Frontal cortex (tissue), 4 donors: ENCODE data around the gene ROPN1. TPM values are rescaled to one million over a fixed set of nuclear protein-coding genes. Genes with fewer than 3 reads are reported as not detected.

Source experiments
- DNase-seq, 2 donors: peaks; one replicate each; pipeline ENCODE4 v3.0.0; 2012; ENCODE audit warnings: low spot score in 2 of 2
- FAIRE-seq: peaks from 2 replicates; lab custom pipeline; 2012; peaks lifted over from hg19 to GRCh38; lab: Jason Lieb, UNC
- total RNA-seq: library from RNA; depleted of rRNA; stranded (reverse); fragments of >200 nt; gene quantifications from one replicate; pipeline ENCODE4 v1.2.3, GENCODE V29; 2014
- donor health status: control.
- donor health status: control.
- donor health status: control.

The ROPN1 gene
- total RNA-seq, 1 donor from 2014 or later, result not detected

DNA sequence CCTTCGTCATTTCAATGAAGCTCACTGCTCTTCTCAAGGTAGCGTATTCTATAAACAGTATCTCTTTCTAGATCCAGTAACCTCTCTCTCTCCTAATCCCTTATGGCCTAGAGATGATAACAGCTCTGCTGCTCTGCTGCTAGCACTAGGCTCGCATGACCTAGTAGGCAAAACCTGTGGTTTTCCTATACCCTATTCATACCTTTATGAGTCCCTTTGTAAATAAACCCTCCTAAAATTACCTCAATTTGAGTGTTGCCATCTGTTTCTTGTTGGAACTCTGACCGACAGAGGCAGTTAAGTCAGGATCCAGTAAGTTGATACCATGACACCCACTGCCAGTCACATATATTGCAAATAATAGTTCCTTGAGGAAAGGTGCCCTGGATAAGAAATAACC is 38.2 kb downstream of the ROPN1 start:
- no peak for FAIRE-seq

DNA sequence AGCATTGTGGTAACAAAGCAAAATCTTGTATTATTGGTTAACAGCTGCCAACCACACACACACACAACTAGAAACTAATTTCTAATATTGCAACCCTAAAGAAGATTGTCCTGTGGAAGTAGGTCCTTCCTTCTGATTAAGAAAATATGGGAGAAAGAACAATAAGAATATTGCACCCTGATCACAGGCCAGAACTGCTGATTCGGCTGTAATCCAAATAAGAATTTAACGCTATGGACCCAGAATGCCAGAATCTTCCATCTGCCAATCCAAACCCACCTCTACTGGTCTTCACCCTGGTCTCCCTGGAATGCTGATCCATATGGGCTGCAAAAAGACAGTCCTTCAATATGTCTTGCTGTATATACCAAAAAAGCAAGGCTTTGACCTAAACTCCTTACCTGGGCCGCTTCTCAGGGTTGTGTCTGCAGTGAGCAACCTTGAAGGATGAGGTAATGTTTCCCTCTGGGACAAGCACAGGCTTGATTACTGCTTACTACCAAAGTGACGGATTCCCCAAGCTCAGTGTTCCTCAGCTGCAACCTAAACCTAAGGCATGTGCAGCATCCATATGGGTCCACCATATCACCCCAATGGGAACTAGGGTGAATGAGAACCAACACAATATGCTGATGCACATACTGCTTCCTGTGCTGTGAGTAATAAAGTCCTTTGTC is 38.9 kb downstream of the ROPN1 start:
- DNase-seq (no peak), FAIRE-seq (no peak)

More for the DNA sequence above, 38.2 kb downstream of the ROPN1 start:
- DNase-seq, result no peak

DNA sequence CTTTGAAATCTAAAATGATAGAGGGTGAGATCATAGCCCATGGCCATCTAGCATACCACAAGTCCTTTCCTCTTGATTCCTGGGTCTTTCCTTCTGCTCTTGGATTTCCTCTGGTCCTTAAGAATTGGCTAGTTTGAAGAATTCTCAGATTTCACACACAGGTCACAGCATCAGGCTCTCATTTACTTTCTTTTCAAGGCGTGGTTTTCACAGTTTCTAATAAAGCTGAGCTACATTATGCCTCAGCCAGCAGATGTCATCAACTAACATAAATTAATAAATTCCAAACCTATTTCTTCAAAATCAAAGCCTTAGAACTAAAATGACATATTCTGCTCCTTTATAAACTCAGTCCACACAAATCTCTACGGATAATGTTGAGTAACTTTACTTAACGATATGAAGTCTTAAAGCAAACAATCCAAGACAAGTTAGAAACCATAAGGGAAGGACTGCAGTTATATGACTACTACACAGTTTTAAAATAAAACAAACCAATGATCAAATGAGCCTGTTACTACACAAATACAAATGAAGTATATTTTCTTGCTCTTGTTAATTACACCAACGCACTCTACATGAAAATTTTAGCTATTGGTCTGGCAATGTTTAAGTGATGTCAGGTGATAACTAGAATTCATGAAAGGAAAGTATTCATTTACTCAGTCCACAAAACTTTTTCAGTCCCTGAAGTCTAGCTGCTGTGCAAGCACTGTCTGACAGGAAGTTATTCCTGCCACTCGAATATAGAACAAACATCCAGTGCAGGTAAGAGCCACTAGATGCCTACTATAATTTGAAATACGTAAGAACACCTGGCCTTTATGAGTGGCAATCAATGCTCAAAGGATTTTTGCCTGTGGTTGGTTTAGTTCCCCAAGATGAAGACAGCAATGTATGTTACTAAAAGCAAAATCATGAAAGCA is 40.1 kb downstream of the ROPN1 start:
- FAIRE-seq (no peak), DNase-seq (no peak)

DNA sequence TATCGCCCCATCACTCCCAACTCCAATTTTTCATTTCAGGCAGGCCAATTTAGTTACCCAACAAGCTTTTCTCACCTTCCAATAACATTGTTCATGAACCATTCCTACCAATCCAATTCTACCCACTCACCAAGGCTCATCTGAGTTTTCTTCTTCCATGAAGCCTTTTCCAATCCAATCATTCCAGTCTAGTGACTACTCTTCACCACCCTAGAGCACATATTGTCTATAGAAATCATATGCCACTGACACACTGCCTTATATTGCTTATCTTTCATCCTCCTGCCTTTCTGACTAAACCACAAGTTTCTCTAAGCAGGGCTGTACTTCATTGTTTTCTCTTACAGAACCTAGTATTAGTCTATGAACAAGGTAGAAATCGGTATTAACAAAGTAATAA is 42.3 kb downstream of the ROPN1 start:
- DNase-seq, result no peak
- no peak for FAIRE-seq

DNA sequence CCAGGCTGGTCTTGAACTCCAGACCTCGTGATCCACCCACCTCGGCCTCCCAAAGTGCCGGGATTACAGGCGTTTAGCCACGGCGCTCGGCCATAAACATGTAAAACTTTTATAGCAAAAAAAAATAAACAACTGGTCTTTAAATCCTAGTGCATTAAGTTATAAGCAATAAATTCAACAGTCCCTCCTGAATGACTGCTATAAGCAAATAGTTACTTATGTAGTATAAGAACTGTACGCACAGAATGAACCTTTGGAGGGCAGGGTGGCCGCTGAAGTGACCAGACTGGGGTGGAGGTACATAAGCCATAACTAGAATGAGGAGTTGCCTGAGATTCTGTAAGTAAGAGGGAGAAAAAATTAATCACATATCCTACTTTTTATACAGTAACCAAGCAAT is 43.5 kb downstream of the ROPN1 start:
- no peak for FAIRE-seq
- DNase-seq, result no peak

DNA sequence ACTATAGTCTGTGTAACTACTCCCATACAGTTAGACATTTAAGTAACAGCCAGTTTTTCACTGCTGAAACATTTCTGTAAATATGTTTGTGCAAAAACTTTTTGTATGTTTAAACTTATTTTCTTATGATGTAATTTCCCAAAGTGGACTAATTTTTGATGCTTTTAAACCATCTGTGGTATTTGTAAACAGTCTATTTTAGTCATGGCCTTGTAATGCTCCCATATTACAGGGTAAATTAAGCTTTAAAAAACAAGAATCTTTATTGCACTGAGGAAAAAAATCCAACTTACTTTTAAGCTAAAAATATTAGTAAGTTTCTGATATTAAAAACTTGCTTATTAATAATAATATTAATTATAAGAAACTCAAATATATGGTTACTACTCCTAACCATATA is 44.4 kb downstream of the ROPN1 start:
- DNase-seq (no peak), FAIRE-seq (peak; percentile 31)

DNA sequence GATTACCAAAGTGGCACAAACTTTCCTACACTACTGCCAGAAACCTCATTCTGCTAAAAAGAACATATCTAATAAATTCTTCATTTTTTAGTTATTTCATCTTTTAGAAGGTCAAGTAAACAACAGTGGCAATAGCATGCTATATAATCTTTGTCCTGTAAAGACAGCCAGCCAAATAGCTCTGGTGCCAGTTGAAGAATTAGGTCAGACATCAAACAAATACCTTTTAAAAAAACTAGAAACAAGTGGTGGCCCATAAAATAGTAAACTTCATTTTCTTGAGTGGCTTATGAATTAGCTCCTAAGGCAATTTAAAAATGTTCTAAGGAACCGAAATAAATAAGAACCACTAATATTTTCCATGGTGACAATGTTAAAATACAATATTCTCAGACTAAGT is 50.4 kb downstream of the ROPN1 start:
- no peak for FAIRE-seq
- DNase-seq, result no peak

DNA sequence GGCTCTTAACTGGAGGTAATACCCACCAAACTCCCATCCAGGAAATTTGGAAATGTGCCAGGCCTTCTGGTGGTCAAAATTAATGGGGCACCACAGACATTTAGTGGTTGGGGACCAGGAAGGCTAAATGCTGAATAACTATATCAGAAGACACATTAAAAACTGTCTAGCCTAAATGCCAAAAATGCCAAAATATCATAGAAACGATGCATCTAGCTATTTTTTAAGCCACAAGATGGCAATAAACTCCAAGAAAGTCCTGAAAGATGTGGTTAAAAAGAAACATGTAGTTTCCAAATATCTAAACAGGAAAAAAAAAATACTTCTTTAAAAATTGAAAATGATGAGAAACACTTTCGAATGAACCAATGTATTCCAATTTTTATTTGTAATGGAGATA is 50.8 kb downstream of the ROPN1 start:
- DNase-seq (no peak), FAIRE-seq (peak; percentile 28)

DNA sequence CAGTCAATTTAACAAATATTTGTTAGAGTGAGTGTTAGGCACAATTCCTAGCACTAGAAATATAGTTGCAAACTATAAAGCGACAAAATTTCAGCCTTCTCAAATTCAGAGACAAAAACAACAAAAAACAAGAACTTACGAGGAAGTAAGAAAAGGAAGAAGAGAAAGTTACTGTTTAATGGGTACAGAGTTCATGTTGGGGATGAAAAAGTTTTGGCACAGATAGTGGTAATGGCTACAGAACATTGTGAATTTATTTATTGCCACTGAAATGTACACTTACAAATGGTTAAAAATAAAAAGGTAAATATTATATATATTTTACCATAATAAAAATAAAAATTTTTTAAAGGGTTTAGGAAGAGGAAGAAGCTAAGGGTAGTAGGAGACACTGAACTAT is 52.2 kb downstream of the ROPN1 start:
- FAIRE-seq (no peak), DNase-seq (no peak)

DNA sequence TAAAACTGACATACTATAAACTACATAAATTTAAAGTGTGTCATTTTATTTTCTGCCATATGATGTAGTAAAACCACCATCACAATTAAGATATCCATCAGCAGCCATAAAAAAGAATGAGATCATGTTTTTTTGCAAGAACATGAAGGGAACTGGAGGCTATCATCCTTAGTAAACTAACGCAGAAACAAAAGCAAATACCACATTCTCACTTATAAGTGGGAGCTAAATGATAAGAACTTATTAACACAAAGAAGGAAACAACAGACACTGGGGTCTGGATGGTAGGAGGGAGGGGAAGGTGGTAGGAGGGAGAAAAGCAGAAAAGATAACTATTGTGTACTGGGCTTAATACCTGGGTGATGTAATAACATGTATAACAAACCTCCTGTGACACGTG is 55.5 kb downstream of the ROPN1 start:
- FAIRE-seq (no peak), DNase-seq (no peak)

DNA sequence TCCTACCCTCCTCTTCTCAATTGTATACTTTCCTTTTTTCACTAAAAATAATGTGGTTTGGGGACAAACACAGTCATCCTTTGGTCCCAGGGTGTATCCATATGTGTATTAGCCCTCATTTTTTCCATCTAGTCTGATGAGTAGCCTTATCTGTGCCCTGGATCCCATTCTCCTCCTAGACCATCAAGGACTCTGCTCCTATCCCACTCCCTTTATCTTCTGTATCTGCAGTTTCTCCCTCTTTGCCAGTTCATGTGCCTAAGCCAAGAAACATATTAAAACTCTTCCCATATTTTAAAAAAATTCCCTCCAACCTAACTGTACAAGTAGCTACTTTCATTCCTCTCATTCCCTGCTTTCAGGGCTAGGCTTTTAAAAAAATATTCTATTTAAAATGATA is 56.1 kb downstream of the ROPN1 start:
- no peak for DNase-seq
- FAIRE-seq, result no peak

DNA sequence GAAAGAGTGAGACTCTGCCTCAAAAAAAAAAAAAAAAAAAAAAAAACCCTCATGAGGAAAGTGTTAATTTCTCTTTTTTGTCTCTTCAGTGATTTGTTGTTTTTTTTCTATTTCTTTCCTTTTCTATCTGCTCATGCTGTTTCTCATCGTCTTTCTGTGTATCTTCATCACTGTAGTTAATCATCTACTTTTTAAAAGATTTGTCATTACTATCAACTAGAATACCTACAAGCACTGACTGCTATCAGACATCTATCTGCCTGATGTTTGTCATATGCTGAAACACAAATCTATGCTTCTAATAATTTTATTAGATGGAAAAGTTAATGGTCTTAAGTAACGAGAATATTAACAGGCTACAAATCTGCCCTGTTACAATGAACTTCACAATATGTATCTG is 57.7 kb downstream of the ROPN1 start:
- FAIRE-seq, result no peak
- DNase-seq, result no peak

DNA sequence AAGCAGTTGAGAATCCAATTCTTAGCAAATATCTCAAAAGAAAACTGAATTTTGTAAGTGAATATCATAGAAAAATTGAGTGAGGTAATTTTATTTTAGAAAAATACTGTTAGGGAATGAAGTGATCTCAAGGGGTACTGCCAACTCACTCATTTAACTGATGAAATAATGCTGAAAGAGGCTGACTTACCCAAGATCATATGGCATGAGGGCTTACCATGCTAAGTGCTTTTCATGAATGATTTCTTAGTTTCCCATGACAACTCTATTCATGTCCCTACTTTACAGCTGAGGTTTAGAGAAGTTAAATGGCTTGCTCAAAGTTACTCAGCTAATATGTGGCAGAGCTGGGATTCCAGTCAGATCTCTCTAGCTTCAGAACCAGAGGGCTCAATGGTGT is 61.5 kb downstream of the ROPN1 start:
- FAIRE-seq (no peak), DNase-seq (no peak)

DNA sequence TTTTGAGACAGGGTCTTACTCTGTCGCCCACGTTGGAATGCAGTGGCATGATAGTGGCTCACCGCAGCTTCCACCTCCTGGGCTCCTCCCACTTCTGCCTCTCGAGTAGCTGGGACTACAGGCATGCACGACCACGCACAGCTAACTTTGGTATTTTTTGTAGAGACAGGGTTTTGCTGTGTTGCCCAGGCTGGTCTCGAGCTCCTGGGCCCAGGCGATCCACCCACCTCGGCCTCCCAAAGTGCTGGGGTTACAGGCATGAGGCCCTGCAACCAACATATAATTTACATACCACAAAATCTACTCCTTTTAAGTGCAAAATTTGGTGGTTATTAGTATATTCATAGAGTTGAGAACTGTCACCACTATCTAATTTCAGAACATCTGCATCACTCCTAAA is 62.6 kb downstream of the ROPN1 start:
- DNase-seq, result no peak
- FAIRE-seq, result no peak

DNA sequence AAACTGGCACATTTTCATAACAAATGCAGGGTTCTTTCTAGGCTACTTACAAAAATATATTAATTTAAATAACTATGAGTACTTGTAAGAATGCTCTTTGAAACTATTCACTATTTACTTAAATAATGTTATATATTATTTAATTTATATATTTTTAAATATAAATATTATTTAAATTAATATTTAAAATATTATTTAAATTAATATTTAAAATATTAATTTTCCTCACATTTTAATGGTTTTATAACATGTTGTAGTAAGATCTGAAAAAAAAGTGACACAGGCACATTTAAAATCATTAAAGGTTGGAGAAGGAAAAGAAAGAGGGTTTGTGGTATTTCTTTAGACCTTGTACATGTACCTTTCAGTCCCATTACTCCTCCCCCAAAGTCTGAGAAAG is 65.5 kb downstream of the ROPN1 start:
- peak; percentile 87 for FAIRE-seq
- no peak for DNase-seq

DNA sequence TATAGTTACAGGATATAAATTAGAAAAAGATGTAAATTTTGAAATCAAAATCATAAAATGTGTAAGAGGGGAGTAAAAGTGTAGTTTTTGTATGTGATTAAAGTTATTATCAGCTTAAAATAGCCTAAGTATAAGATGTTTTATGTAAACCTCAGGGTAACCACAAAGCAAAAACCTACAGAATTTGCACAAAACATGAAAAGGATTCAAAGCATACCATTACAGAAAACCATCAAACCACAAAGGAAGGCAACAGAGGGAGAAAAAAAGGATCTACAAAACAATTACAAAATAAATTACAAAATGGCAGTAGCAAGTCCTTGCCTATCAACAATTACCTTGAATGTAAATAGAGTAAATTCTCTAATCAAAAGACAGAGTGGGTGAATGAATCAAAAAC is 71.1 kb downstream of the ROPN1 start:
- FAIRE-seq (no peak), DNase-seq (no peak)

DNA sequence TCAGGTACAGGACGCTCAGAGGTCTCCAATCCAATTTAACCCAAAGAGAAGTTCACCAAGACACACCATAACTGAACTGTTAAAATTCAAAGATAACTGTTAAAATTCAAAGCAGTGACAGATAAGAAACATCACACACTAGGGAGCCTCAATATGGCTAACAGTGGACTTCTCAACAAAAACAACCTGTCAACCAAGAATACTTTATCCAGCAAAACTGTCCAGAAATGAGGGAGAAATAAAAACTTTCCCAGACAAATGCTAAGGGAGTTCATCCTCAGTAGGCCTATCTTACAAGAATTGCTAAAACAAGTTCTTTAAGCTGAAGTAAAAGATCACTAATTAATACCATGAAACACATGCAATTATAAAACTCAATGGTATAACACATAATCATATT is 71.5 kb downstream of the ROPN1 start:
- FAIRE-seq (no peak), DNase-seq (no peak)

DNA sequence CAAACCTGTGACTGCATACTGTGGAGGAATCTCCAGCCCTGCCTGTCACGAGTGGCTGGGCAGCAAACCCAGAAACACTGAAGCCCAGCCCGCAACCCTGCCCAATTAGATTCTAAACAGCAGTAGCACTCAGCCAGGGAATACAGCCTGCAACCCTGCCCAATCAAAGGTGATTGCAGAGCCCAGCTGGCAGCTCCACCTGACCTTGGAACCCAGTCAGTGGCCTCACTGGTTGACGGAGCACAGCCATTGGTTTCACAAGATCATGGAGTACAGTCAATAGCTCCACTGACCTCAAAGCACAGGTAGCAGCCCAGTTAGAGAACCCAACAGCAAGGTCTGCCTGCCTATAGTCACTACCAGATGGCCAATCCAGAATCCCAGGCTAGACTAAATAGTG is 72.6 kb downstream of the ROPN1 start:
- no peak for DNase-seq
- no peak for FAIRE-seq
